HG02852 (cell line): ENCODE results near the gene GPR151.
A peak's percentile ranks its signal among the peaks of the same experiment; 100 is the strongest.
"Not testable (repeated sequence)": the region's sequence is repeated elsewhere in the genome, so short reads cannot be mapped to it uniquely, and the experiment has no call there.

ENCODE experiments used
- ATAC-seq: cut with Tn5 transposase; IDR thresholded peaks from one replicate; pipeline ENCODE4 v1.9.1; 2021; ENCODE audit warnings: mild to moderate bottlenecking, moderate library complexity; ENCODE audit not compliant: unreplicated experiment

Gene GPR151

GRCh38 chr5:146516151-146516475 is at the start of gene GPR151:
Gene GPR151, minus strand, starts transcription at chr5:146516190. Its CDS starts 77 bp downstream, at chr5:146516113.
- no peak for ATAC-seq

- ATAC-seq = no peak
These were observed 48.2 kb upstream of the GPR151 start for GRCh38 chr5:146564007-146564762.

- ATAC-seq = no peak
These were observed 46.5 kb upstream of the GPR151 start for GRCh38 chr5:146562461-146562860.

GRCh38 chr5:146561711-146562110 is 45.7 kb upstream of the GPR151 start:
- no peak for ATAC-seq

GRCh38 chr5:146560205-146560812 is 44.3 kb upstream of the GPR151 start:
- no peak for ATAC-seq

- not testable (repeated sequence) for ATAC-seq
These were observed 40.9 kb upstream of the GPR151 start for GRCh38 chr5:146556884-146557283.

- ATAC-seq = no peak
These were observed 37.5 kb upstream of the GPR151 start for GRCh38 chr5:146553446-146553845.

GRCh38 chr5:146549615-146550014 is 33.6 kb upstream of the GPR151 start:
- no peak for ATAC-seq

GRCh38 chr5:146548781-146549449 is 32.9 kb upstream of the GPR151 start:
- ATAC-seq = peak; percentile 72

GRCh38 chr5:146544232-146544631 is 28.2 kb upstream of the GPR151 start:
- no peak for ATAC-seq

- ATAC-seq = peak; percentile 98
These were observed 26.2 kb upstream of the GPR151 start for GRCh38 chr5:146541958-146542849.

- no peak for ATAC-seq
These were observed 24.4 kb upstream of the GPR151 start for GRCh38 chr5:146540414-146540813.

- no peak for ATAC-seq
These were observed 24.0 kb upstream of the GPR151 start for GRCh38 chr5:146539973-146540372.

- no peak for ATAC-seq
These were observed 22.4 kb upstream of the GPR151 start for GRCh38 chr5:146538432-146538831.

GRCh38 chr5:146533882-146534281 is 17.9 kb upstream of the GPR151 start:
- no peak for ATAC-seq

- peak; percentile 97 for ATAC-seq
These were observed 17.4 kb upstream of the GPR151 start for GRCh38 chr5:146533260-146533857.

- no peak for ATAC-seq
These were observed 14.0 kb upstream of the GPR151 start for GRCh38 chr5:146529984-146530383.

GRCh38 chr5:146528236-146528635 is 12.2 kb upstream of the GPR151 start:
- ATAC-seq = no peak

GRCh38 chr5:146527785-146528184 is 11.8 kb upstream of the GPR151 start:
- no peak for ATAC-seq

GRCh38 chr5:146523698-146524097 is 7.7 kb upstream of the GPR151 start:
- ATAC-seq = no peak
